ENCODE measurements around the gene PRR27.
A peak's percentile ranks its signal among the peaks of the same experiment; 100 is the strongest.

Gene PRR27

GRCh38 chr4:70183168-70183939 is 29.3 kb downstream of the PRR27 start:
- H3F3A ChIP-seq (ENCODE audit: insufficient read depth, low read length), result no peaks in the 10 kb centered on the region
- no peak overlapping the region for H2AFZ ChIP-seq (ENCODE audit: low read length)
- H3K4me1 ChIP-seq (ENCODE audit: low read length), result no peaks in the 10 kb centered on the region
- H3K36me3 ChIP-seq (replicated peaks; ENCODE audit: insufficient read depth, low read length), result no peaks in the 10 kb centered on the region
- no peak overlapping the region for H3K4me2 ChIP-seq (ENCODE audit: low read depth, low read length)
- peak; percentile 65 for DNase-seq
- H3K9me3 ChIP-seq (replicated peaks; ENCODE audit: insufficient read depth, low read length), result no peaks in the 10 kb centered on the region
- no peaks in the 10 kb centered on the region for H3K79me2 ChIP-seq (ENCODE audit: low read length)
- no peak overlapping the region for H3K4me3 ChIP-seq (ENCODE audit: low read length)
- TF ChIP-seq CTCF (IDR thresholded peaks at IDR 0.05; ENCODE audit: low read length) (peak; percentile 81), EZH2phosphoT487 (IDR thresholded peaks at IDR 0.05; ENCODE audit: low read length) (no peak)
- no peak overlapping the region for H3K27ac ChIP-seq (ENCODE audit: low read length)
- H3K9ac ChIP-seq (ENCODE audit: low read length), result no peak overlapping the region
- no peaks in the 10 kb centered on the region for H3K27me3 ChIP-seq (replicated peaks; ENCODE audit: insufficient read depth, low read length)
- no peaks in the 10 kb centered on the region for H4K20me1 ChIP-seq (ENCODE audit: insufficient read depth, low read length)
- no peaks in the 10 kb centered on the region for H3K9me2 ChIP-seq (replicated peaks; ENCODE audit: insufficient read depth, low read length)

GRCh38 chr4:70183940-70184246 is 29.9 kb downstream of the PRR27 start:
- no peak overlapping the region for H3K27ac ChIP-seq (ENCODE audit: low read length)
- H2AFZ ChIP-seq (ENCODE audit: low read length), result no peak overlapping the region
- H3K4me3 ChIP-seq (ENCODE audit: low read length), result no peak overlapping the region
- H3K4me1 ChIP-seq (ENCODE audit: low read length), result no peaks in the 10 kb centered on the region
- no peak for TF ChIP-seq CTCF (IDR thresholded peaks at IDR 0.05; ENCODE audit: low read length)
- TF ChIP-seq EZH2phosphoT487 (IDR thresholded peaks at IDR 0.05; ENCODE audit: low read length), result no peak
- TF ChIP-seq EZH2 (optimal IDR thresholded peaks at IDR 0.05; ENCODE audit: low read depth, low read length), result no peak
- no peak for DNase-seq
- no peaks in the 10 kb centered on the region for H3F3A ChIP-seq (ENCODE audit: insufficient read depth, low read length)
- no peak overlapping the region for H3K4me2 ChIP-seq (ENCODE audit: low read depth, low read length)
- no peaks in the 10 kb centered on the region for H4K20me1 ChIP-seq (ENCODE audit: insufficient read depth, low read length)
- H3K9me2 ChIP-seq (replicated peaks; ENCODE audit: insufficient read depth, low read length), result no peaks in the 10 kb centered on the region
- H3K9ac ChIP-seq (ENCODE audit: low read length), result no peak overlapping the region
- no peaks in the 10 kb centered on the region for H3K27me3 ChIP-seq (replicated peaks; ENCODE audit: insufficient read depth, low read length)
- no peaks in the 10 kb centered on the region for H3K9me3 ChIP-seq (replicated peaks; ENCODE audit: insufficient read depth, low read length)
- no peaks in the 10 kb centered on the region for H3K36me3 ChIP-seq (replicated peaks; ENCODE audit: insufficient read depth, low read length)
- no peaks in the 10 kb centered on the region for H3K79me2 ChIP-seq (ENCODE audit: low read length)

GRCh38 chr4:70187216-70187615 is 33.2 kb downstream of the PRR27 start:
- Histone ChIP-seq H3K4me1 (ENCODE audit: low read length) (no peaks in the 10 kb centered on the region), H3K79me2 (ENCODE audit: low read length) (no peaks in the 10 kb centered on the region), H3F3A (ENCODE audit: insufficient read depth, low read length) (no peaks in the 10 kb centered on the region), H3K9me3 (replicated peaks; ENCODE audit: insufficient read depth, low read length) (no peaks in the 10 kb centered on the region), H3K9ac (ENCODE audit: low read length) (no peak overlapping the region), H3K27ac (ENCODE audit: low read length) (no peak overlapping the region), H4K20me1 (ENCODE audit: insufficient read depth, low read length) (no peaks in the 10 kb centered on the region), H3K4me2 (ENCODE audit: low read depth, low read length) (no peak overlapping the region), H3K36me3 (replicated peaks; ENCODE audit: insufficient read depth, low read length) (no peaks in the 10 kb centered on the region), H3K9me2 (replicated peaks; ENCODE audit: insufficient read depth, low read length) (no peaks in the 10 kb centered on the region), H2AFZ (ENCODE audit: low read length) (no peak overlapping the region), H3K27me3 (replicated peaks; ENCODE audit: insufficient read depth, low read length) (no peaks in the 10 kb centered on the region), H3K4me3 (ENCODE audit: low read length) (no peak overlapping the region)
- no peak for DNase-seq
- TF ChIP-seq CTCF (IDR thresholded peaks at IDR 0.05; ENCODE audit: low read length), result no peak
- no peak for TF ChIP-seq EZH2 (optimal IDR thresholded peaks at IDR 0.05; ENCODE audit: low read depth, low read length)
- no peak for TF ChIP-seq EZH2phosphoT487 (IDR thresholded peaks at IDR 0.05; ENCODE audit: low read length)

Data from MM.1S (cell line).